MV-4-11 (cell line): ENCODE data around the gene BBOF1.
"Not testable (repeated sequence)": the region's sequence is repeated elsewhere in the genome, so short reads cannot be mapped to it uniquely, and the experiment has no call there.

Experiments
- DNase-seq: peaks from one replicate; lab custom pipeline; 2025; lab: John Stamatoyannopoulos, UW

Gene BBOF1, protein sequence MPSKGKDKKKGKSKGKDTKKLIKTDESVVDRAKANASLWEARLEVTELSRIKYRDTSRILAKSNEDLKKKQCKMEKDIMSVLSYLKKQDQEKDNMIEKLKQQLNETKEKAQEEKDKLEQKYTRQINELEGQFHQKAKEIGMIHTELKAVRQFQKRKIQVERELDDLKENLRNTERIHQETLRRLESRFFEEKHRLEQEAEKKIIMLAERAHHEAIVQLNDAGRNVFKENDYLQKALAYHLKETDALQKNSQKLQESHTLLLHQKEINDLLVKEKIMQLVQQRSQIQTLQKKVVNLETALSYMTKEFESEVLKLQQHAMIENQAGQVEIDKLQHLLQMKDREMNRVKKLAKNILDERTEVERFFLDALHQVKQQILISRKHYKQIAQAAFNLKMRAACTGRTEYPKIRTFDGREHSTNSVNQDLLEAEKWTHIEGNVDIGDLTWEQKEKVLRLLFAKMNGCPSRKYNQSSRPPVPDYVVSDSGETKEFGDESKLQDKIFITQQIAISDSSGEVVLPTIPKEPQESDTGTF

DNA sequence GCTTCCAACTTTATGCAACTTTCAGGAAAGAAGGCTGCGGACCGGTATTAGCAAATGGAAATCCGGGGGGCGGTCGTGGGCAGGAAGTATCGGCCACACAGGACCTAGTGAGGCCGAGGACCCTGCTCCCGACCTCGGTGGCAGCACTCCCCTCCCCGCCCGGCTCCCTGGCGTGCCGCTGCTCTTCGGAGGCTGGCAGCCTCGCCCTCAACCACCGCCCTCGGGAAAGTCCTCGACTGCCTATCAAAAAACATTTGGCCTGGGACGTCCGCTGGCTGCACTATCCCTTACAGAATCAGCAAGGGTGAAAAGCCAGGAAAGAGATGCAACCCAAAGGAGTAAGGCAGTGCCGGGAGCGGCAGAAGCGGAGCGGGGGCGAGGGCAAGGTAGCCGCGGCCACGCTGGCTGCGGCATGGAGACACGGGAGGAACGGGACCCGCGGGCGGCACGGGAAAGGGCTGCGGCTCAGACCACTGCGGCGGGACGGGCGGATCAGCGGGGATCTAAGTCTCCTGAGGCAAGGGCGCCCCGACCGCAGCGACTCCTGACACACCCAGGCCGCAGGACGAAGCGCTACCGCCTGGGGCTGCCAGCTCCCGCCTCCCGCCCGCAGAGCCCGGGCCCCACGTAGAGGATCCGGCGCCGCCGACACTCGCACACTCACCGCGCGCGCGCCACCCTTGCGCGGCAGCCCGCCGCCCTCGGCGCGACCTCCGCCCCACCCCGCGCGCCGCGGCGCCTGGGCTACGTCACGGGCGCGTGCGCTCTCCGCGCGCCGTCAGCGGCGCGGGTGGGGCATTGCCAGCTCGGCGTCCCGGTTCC, at the start of gene BBOF1, which contains the start of gene ENTPD5:
Gene BBOF1, plus strand, starts transcription at position 764 of the 822 bp plus-strand sequence. CDS start 130 bp downstream, outside the sequence.
Gene ENTPD5, minus strand, starts transcription at position 703 of the 822 bp plus-strand sequence. CDS start 31,186 bp downstream, outside the sequence.
- peak; percentile 77 for DNase-seq

DNA sequence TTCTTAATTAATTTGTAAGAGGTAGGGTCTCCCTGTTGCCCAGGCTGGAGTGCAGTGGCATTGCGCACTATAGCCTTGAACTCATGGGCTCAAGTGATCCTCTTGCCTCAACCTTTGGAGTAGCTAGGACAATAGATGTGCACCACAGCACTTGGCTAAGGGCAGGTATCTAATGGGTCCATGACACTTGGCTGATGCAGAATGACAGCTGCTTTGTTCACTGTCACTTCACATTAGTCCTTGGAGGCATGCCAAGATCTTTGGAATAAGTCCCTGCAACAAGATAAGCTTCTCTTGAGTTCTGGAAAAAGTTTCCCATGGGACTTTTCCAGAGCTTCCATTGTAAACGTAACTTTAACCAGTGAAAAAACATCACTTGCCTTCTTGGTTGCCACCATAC, 45.7 kb upstream of the BBOF1 start:
- DNase-seq: no peak

DNA sequence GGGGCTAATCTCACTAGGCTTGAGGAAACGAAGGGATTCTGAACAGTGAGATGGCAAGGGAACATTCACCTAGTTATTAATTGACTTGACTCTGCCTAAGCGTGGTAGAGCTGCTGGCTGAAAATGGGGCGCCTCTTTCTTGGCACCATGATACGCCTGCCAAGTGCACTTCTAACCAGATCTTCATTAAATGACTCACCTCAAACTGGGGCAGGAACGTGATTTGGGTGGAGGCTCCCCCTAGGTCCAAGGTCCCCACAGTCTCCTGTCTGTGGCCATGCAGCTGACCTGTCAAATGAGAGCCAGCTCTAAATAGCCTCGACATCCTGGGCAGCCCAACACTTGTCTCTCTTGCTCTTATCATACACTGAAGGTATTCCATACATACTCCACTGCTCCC, 43.0 kb upstream of the BBOF1 start:
- no peak for DNase-seq

DNA sequence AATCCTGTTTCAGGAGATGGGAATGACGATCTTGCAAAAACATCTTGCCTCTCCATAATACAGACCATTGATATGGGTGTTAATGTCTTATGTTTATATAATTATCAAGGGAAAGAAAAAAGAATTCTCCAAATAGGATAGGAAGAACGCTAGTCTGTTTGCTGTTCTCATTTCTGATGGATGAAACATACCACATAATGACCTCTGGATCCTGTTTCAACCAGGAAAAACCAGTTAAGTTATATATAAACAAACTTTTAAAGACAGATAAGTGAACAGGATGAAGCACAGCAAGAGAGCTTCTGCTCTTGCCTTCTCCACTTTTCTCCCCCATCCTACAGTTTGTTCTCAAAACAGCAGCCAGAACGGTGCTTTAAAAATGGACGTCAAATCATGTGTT, 41.3 kb upstream of the BBOF1 start:
- no peak for DNase-seq

DNA sequence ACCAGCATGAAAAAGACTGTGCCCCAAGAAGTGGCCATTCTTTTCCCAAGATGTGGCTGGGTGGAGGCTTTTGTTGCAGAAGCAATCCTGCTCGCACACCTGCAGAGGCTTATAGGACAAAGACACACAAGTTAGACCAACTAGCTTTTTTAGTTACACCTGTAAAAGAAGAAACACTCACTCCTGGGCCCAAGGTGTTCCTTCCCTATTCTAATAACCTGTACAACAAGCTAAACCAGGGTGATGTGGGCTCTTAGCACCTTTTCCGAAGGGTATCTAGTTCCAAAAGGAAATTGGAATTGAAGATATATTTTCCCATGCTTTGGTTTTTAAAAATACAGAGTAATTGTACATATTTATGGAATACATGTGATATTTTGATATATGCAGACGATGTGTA, 31.1 kb upstream of the BBOF1 start:
- DNase-seq: no peak

DNA sequence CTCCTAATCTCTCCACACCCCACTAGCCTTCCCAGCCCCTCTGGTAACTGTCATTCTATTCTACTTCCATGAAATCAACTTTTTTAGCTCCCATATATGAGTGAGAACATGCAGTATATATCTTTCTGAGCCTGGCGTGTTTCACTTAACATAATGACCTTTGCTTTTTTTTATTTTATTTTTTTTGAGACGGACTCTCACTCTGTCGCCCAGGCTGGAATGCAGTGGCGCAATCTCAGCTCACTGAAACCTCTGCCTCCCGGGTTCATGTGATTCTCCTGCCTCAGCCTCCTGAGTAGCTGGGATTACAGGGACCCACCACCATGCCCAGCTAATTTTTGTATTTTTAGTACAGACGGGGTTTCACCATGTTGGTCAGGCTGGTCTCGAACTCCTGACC, 30.5 kb upstream of the BBOF1 start:
- DNase-seq: not testable (repeated sequence)

DNA sequence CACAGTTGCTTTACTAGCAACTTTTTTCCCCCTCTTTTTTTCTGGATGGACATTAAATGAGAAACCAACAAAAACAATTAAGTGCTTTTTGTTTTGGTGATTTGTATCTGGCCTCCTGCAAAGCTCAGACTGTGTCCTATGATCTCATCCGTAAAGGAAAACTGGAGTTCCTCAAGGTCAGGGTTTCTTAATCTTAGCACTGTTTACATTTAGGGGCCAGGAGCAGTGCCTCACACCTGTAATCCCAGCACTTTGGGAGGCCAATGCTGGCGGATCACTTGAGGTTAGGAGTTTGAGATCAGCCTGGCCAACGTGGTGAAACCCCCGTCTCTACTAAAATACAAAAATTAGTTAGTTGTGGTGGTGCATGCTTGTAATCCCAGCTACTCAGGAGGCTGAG, 28.1 kb upstream of the BBOF1 start:
- DNase-seq: no peak

DNA sequence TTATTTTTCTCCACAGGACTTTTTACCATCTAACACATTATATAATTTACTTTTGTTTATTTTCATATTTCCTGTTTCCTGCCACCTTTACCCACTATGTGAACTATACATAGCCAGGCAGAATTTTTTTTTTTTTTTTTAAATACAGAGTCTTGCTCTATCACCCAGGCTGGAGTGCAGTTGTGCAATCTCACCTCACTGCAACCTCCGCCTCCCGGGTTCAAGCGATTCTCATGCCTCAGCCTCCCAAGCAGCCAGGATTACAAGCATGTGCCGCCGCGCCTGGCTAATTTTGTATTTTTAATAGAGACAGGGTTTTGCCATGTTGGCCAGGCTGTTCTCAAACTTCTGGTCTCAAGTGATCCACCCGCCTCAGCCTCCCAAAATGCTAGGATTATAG, 24.2 kb upstream of the BBOF1 start:
- not testable (repeated sequence) for DNase-seq

DNA sequence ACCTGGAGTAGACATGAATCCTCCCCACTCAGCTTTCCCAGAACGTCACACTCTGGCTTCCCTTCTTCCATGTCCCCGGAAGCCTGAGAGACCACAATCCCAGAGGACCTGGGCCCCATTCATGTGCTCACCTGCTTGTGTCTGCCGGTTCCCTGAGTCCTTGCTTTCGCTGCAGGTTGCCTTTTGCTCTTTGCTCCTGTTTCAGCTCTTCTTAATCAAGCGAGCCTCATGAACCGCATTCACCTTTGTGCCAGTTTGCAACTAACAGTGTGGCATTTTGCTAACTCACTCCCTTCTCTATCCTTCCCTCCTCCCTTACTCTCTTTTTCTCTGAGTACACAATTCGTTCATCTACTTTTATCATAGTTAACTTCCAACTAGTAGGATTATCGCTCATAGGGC, 23.2 kb upstream of the BBOF1 start:
- no peak for DNase-seq

DNA sequence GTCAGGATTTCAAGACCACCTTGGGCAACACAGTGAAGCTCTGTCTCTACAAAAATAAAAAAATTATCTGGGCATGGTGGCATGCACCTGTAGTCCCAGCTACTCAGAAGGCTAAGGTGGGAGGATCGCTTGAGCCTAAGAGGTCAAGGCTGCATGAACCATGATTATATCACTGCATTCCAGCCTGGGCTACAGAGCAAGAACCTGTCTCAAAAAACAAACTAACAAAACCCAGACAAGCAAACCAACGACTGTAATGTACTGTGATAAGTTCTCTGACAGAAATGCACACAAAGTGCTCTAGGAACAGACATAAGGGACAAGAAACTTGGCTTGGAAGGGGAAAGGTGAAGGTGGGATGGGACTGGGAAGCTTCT, 22.4 kb upstream of the BBOF1 start:
- DNase-seq: no peak

DNA sequence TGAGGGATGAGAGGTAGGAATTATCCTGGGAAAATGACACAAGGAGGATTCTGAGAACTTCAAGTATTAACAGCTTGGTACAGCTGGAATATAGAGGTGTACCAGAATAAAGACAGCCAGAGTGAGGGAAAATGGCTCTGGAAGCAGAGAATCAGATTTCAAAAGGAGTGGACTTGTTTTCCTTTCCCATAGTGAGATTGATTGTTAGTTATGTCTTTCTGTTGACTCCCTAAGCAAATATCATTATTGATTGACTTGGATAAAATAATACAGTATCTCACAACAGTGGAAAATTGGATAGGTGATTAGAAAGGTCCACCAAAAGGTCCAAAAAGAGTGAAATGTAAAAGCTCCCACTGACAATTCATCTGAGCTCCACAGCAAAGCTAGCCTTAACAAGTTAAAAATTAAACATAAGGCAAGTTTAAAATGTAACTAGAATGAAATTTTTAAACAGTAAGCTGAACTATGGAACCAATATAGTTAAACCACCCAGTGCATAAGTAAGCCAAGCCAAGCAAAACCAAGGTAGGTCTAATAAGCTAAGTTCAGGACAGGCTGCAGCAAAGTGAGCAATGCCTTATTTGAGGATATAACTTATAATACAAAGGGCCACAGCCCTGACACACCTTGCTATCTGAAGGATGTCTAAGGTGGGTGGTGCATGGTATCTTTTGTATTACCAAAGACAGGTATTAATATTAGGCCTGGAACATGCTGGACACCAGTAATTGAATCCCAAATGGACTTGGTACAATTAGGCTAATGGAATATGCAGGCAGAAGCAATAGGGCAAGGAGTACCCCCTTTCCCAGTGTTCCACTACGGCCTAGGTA, 21.8 kb upstream of the BBOF1 start:
- DNase-seq: no peak

DNA sequence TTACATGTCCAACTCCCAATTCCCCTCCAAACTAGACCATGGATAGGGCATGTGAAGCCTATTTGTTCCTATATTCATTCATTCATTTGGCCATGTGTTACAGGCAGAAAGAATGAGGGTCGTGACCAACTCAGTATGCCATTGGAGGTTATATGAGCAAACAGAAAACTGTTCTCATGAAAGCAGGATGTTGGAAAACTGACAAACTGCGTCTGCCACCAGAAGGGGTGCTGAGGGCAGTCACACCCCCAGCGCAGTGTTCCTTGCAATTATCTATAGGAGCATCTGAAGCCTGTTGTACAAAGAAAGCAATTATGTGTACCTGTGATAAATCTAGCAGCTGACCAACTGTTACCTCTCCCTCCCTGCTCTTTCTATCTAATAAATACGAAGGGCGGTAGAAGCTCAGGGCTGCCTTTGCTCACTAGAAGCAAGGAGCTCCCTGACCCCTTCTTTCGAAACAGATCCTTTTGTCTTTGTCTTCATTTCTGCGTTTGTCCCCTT, 21.2 kb upstream of the BBOF1 start:
- no peak for DNase-seq

DNA sequence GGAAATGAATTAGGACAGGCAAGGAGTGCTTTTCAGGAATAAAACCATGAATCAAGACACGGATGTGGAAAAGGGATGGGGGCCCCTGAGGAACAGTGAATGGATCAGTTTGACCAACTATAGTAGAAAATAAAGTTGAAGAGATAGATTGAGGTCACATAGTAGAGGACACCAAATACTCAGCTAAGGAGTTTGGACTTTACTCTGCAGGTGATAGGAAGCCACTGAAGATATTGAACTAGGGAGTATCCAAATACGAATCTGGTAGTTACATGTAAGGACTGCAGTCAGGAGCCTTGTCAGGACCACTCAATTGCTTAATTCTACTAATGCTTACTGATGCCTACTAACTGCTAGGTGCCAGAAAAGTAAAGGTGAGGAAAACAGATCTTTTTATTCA, 20.4 kb upstream of the BBOF1 start:
- no peak for DNase-seq

DNA sequence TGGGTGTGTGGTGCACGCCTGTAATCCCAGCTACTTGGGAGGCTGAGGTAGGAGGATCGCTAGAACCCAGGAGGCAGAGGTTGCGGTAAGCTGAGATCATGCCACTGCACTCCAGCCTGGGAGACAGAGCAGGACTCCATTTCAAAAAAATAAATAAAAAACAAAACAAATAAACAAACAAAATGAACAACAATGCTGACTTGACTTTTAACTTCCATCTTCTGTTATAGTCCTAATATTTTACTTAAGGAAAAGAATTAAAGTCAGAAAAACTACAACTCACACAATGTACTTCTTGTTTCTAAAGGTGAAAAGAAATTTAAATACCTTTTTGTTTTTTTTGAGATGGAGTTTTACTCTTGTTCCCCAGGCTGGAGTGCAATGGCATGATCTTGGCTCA, 13.5 kb upstream of the BBOF1 start:
- not testable (repeated sequence) for DNase-seq

DNA sequence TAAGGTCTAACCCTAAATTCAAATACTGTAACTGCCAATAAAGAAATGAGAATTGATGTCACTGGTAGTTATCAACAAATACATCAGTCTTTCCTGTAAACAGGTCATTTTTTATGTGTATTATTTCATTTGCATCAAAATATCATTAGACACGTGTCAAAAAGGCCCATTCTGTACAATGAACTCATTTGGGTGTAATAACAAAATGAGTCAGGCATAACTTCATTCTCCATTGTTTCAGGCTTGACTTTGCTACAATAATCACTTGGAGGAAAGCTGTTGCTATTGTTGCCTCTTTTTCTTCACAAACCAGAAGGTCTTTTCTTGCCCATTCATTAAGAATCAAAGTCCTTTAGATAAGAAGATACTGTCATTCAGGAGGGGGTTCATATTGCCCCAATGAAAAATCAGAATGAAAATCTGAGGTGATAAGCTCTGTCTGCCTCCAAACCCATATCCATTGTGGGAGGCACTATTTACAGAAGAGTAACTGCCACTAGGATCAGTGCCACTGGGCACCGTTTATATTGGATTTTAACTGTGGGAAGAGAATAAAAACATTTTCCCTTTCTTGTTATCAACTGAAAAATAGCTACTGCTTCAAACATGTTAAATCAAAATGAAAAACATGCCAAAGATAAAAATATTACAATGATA, 10.2 kb upstream of the BBOF1 start:
- no peak for DNase-seq

DNA sequence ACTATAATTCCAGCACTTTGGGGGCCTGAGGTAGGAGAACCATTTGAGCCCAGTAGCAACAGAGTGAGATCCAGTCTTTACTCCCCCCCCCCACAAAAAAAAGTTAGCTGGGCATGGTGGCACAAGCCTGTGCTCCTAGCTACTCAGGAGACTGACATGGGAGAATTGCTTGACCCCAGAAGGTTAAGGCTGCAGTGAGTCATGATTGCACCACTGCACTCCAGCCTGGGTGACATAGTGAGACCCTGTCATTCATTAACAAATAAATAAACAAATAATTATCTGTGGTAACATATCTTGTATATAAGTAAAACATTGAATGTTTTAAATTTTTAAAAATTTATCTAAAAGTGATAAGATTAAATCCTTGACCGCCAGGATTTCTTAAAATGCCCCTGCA, 4.8 kb upstream of the BBOF1 start:
- no peak for DNase-seq

DNA sequence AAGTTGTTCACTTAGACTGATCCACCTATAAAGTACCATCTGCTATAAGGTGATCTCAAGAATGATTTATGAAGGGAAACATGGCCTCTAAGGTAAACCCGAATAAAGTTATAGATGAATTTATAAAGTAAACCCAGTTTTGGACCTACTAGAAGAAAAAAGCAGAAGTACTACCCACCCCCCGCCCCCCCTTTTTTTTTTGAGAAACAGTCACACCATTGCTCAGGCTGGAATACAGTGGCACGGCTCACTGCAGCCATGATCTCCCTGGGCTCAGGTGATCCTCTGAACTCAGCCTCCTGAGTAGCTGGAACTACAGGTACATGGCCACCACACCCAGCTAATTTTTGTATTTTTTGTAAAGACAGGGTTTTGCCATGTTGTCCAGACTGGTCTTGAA, 4.0 kb upstream of the BBOF1 start:
- DNase-seq: no peak

DNA sequence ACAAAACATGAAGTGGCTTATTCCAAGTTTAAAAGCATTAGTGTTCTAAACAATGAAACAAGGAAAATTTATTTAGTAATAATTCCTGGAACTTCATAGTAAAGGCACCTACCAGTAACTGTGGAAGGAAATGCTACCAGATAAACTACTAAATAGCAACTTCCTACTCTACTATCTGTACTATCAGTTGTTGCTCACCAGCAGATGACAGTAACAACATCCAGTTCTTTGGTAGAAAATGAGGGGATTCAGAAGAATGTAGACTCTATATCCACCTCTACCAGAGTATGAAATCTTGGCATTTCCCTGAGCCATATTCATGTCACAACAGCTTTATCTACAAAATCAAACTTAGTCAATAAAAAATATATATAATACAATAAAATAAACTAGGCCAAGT, 3.2 kb upstream of the BBOF1 start:
- DNase-seq: no peak

DNA sequence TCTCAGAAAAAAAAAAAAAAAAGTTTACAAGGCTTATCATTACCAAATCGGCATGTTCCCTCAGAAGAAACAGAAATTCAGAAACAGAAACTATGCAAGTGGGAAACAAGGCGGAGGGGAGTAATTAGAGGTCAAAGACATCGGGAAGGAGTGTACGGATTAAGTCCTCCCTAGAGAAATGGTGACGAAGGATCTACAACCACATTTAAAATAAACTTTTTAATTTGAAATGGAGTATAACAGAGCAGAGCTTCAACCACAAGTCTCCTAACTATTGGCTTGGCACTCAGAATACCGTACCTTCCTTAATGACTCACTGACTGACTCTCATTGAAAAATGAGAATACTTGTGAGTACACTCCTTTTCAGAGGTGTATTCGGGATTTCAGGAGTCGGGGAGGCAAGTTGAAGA, 969 bp upstream of the BBOF1 start:
- DNase-seq: peak; percentile 60

DNA sequence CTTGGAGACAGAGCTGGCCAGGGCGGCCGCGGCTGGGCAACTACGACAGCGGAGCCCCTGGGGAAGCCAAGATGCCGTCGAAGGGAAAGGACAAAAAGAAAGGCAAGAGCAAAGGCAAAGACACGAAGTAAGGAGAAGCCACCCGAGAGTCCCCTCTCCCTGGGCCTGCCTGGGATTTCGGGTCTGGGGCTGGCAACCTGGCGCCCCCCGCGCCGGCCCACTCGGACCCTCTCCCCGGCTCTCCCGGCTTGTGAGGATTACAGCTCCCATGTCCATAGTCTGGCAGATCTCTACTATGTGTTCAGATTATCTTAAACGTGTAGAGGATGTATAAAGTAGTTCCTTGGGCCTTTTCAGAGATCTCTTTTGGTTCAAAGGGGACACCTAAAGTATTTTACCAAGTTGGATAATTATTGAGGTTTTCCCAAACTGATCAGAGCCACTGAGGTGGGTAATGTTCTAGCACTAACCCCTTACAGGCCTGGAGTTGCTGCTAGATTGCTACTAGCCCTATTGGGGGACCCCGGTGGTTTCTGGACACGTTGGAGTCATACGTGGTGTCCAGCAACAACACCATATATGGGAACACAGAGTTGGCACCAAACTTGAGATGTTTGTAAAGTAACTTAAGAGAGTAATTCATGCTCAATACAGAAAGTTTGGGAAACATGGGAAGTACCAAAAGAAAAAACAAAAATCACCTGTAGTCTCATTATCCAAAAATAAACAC, 424 bp downstream of the BBOF1 start:
- no peak for DNase-seq

DNA sequence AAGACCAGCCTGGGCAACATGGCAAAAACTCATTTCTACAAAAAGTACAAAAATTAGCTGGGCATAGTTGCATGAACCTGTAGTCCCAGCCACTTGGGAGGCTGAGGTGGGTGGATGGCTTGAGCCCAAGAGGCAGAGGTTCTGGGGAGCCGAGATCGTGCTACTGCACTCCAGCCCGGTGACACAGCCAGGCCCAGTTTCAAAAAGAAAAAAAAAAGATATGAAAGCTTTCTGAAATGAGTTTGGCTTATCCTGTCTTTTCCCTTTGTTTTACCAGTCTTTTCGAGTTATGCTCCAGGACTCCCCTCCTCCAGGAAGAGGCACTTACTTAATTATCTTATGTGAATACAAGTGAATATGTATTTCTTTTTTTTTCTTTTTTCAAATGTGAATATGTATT, 3.2 kb downstream of the BBOF1 start:
- DNase-seq: no peak
